ENCODE data around the gene C17orf107. TPM values are rescaled to one million over a fixed set of nuclear protein-coding genes. Genes with fewer than 3 reads are reported as not detected.

C17orf107 gene
- 0.44 and 0.52 TPM in 2 replicates for polyA plus RNA-seq (2012; rRNA removed)
- polyA plus RNA-seq (2012; cell fraction: cytosol; rRNA removed), result 0.14 and 0.16 TPM in 2 replicates
- 1.6 and 1.8 TPM in 2 replicates for polyA plus RNA-seq (2012; cell fraction: nucleus; rRNA removed)

DNA sequence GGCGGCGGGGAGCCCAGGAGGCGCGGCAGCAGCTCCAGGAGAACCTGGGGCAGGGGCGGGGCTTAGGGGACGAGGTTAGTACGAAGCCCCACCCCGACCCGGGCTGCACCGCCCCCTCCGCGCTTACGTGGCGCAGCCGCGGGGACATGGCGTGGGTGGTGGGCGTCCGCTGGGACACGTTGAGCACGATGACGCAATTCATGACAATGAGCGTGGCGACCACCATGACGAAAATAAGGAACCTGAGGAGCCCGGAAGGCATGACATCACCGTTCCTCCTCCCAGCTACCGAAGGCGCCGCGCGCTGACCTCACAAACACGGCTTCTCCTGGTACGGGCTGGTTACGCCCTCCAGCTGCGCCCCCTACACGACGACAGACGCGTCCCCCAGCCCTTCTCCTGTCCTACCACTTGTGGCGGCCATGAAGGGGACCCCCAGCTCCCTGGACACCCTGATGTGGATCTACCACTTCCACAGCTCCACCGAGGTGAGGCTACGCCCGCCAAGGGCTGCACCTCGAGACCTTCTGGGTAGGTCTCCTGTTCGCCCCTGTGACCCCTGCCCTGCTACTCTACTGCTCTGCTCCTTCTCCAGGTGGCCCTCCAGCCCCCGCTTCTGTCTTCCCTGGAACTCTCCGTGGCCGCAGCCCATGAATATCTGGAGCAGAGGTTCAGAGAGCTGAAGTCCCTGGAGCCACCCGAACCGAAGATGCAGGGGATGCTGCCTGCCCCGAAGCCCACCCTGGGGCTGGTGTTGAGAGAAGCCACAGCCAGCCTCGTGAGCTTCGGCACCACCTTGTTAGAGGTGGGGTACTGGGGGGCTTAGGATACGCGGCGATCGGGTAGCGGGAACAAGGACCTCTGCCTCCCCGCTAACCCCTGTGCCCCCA lies at the start of gene C17orf107:
Gene C17orf107 (plus strand): TSS at position 196 of the 890 bp plus-strand sequence. CDS start 227 bp downstream, at position 423.
- ChIA-PET CTCF (interaction anchor here (1.0 to 6.5 kb wide), 6 partner anchors 10 to 111 kb away, joined by 3 to 47 read pairs (median 10); partner anchors contain the start of genes GLTPD2, RNF167, SLC25A11 and VMO1), POLR2A (no interaction called here)
- H3K9ac ChIP-seq, result no peak within 1 kb of the TSS
- H3K27me3 ChIP-seq (ENCODE audit: insufficient read depth), result no peaks in the 10 kb centered on the region
- no peak within 1 kb of the TSS for H3K4me2 ChIP-seq
- peaks cover 0 to 32% of the 10 kb centered on the region in 2 experiments for H3K36me3 ChIP-seq (replicated peaks in 1 of 2; ENCODE audit: control insufficient read depth in 1 of 2, insufficient read depth in 2 of 2, low read length in 1 of 2)
- H3K4me3 ChIP-seq (ENCODE audit: low read depth in 2 of 2, low read length in 1 of 2), result no peak within 1 kb of the TSS
- H2AFZ ChIP-seq (ENCODE audit: low read depth), result no peak within 1 kb of the TSS
- no peaks in the 10 kb centered on the region for H3K79me2 ChIP-seq (ENCODE audit: insufficient read depth)
- no peak for TF ChIP-seq MXI1 (IDR thresholded peaks at IDR 0.05; ENCODE audit: low read depth, low read length)
- H3K27ac ChIP-seq (ENCODE audit: low read depth in 2 of 2, low read length in 1 of 2), result no peak within 1 kb of the TSS
- H3K4me1 ChIP-seq (ENCODE audit: control insufficient read depth in 1 of 2, insufficient read depth in 2 of 2, low read depth in 1 of 2, low read length in 1 of 2), result peaks cover 0 to 10% of the 10 kb centered on the region in 2 experiments; a peak in 1 of 4 replicates
- H3K9me3 ChIP-seq, result no peaks in the 10 kb centered on the region
- no peaks in the 10 kb centered on the region for H4K20me1 ChIP-seq (ENCODE audit: insufficient read depth)
- DNase-seq, result no peak
- WGBS (ENCODE audit: low lambda C conversion rate), result 98% methylated on average over 56 of the region's 60 CpGs
- H3F3A ChIP-seq (replicated peaks; ENCODE audit: insufficient read depth), result no peaks in the 10 kb centered on the region
- H3K9me2 ChIP-seq, result no peaks in the 10 kb centered on the region

DNA sequence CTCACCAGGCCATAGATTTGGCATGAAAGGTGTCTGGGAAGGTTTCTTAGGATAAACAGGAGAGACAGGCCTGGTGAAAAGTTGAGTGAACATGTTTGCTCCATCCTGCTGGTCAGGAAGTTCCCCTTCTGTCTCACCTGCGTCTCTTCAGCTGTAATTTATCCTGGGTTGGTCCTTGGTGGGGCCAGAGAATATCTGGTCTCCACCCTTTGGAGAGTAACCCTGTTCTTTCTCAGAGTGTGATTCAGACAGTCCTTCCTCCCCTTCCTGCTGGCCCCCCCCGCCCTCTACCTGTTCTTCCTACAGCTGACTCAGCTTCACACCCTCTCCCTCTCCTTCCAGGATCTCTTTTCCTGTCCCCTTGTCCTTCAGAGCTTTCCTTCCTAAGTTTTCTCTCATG lies 49.1 kb upstream of the C17orf107 start:
- no peak overlapping the region for H2AFZ ChIP-seq (ENCODE audit: low read depth)
- no peaks in the 10 kb centered on the region for H3K9me2 ChIP-seq
- no peak for DNase-seq
- H3K9me3 ChIP-seq, result no peaks in the 10 kb centered on the region
- no peak overlapping the region for H3K4me3 ChIP-seq (ENCODE audit: low read depth in 2 of 2, low read length in 1 of 2)
- 0 out of 2 replicates have a peak overlapping the region, but pooled peaks have one; percentile 15 for H3K4me2 ChIP-seq
- no peaks in the 10 kb centered on the region for H3K36me3 ChIP-seq (replicated peaks in 1 of 2; ENCODE audit: control insufficient read depth in 1 of 2, insufficient read depth in 2 of 2, low read length in 1 of 2)
- H3K79me2 ChIP-seq (ENCODE audit: insufficient read depth), result peaks cover 68% of the 10 kb centered on the region
- CTCF ChIA-PET, result interaction anchor here (0.7 to 1.5 kb wide), 4 partner anchors 13 to 635 kb away, joined by 3 to 5 read pairs (median 3); no protein-coding TSS in a partner anchor
- POLR2A ChIA-PET, result interaction anchor here (1.0 kb wide), 1 partner anchor 12 kb away, joined by 3 read pairs; no protein-coding TSS in a partner anchor
- H3K4me1 ChIP-seq (ENCODE audit: control insufficient read depth in 1 of 2, insufficient read depth in 2 of 2, low read depth in 1 of 2, low read length in 1 of 2), result peaks cover 9 to 20% of the 10 kb centered on the region in 2 experiments; a peak in 2 of 4 replicates
- peaks cover 54% of the 10 kb centered on the region for H4K20me1 ChIP-seq (ENCODE audit: insufficient read depth)
- no peak overlapping the region for H3K9ac ChIP-seq
- WGBS (ENCODE audit: low lambda C conversion rate), result 87% methylated on average over 2 of the region's 2 CpGs
- H3K27ac ChIP-seq (ENCODE audit: low read depth in 2 of 2, low read length in 1 of 2), result no peak overlapping the region
- H3K27me3 ChIP-seq (ENCODE audit: insufficient read depth), result no peaks in the 10 kb centered on the region
- H3F3A ChIP-seq (replicated peaks; ENCODE audit: insufficient read depth), result peaks cover 13% of the 10 kb centered on the region
- TF ChIP-seq NRF1 (IDR thresholded peaks at IDR 0.05; ENCODE audit: low read depth, low read length) (no peak), TEAD4 (IDR thresholded peaks at IDR 0.05; ENCODE audit: borderline replicate concordance, insufficient read depth) (no peak), ELF1 (IDR thresholded peaks at IDR 0.05) (no peak), SIN3A (IDR thresholded peaks at IDR 0.05; ENCODE audit: borderline replicate concordance, low read depth, low read length) (no peak), NFIC (IDR thresholded peaks at IDR 0.05; ENCODE audit: borderline replicate concordance) (no peak), POLR2AphosphoS5 (IDR thresholded peaks at IDR 0.05; ENCODE audit: low read depth, low read length) (no peak), RXRA (IDR thresholded peaks at IDR 0.05; ENCODE audit: borderline replicate concordance, low read depth) (no peak), TCF12 (IDR thresholded peaks at IDR 0.05) (no peak), SMC3 (IDR thresholded peaks at IDR 0.05; ENCODE audit: low read depth, low read length) (no peak), CHD2 (IDR thresholded peaks at IDR 0.05; ENCODE audit: low read length, partially characterized antibody) (no peak), FOXJ3 (CRISPR knock-in tag; IDR thresholded peaks at IDR 0.05) (no peak)
- TF ChIP-seq, protein P1, sequence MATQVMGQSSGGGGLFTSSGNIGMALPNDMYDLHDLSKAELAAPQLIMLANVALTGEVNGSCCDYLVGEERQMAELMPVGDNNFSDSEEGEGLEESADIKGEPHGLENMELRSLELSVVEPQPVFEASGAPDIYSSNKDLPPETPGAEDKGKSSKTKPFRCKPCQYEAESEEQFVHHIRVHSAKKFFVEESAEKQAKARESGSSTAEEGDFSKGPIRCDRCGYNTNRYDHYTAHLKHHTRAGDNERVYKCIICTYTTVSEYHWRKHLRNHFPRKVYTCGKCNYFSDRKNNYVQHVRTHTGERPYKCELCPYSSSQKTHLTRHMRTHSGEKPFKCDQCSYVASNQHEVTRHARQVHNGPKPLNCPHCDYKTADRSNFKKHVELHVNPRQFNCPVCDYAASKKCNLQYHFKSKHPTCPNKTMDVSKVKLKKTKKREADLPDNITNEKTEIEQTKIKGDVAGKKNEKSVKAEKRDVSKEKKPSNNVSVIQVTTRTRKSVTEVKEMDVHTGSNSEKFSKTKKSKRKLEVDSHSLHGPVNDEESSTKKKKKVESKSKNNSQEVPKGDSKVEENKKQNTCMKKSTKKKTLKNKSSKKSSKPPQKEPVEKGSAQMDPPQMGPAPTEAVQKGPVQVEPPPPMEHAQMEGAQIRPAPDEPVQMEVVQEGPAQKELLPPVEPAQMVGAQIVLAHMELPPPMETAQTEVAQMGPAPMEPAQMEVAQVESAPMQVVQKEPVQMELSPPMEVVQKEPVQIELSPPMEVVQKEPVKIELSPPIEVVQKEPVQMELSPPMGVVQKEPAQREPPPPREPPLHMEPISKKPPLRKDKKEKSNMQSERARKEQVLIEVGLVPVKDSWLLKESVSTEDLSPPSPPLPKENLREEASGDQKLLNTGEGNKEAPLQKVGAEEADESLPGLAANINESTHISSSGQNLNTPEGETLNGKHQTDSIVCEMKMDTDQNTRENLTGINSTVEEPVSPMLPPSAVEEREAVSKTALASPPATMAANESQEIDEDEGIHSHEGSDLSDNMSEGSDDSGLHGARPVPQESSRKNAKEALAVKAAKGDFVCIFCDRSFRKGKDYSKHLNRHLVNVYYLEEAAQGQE (IDR thresholded peaks at IDR 0.05; ENCODE audit: low read depth, low read length), result no peak
